ENCODE data around the gene DKC1. TPM values are rescaled to one million over a fixed set of nuclear protein-coding genes. Genes with fewer than 3 reads are reported as not detected.

Gene DKC1
- total and polyA plus RNA-seq, 2 experiments from 2014 or later = 27.8 to 38.9 TPM

GRCh38 chrX:154761977-154762536 is 607 bp upstream of the DKC1 start:
- Histone ChIP-seq H2AFZ (peak overlapping the region; percentile 22), H4K20me1 (ENCODE audit: insufficient read depth, poor library complexity, severe bottlenecking) (no peaks in the 10 kb centered on the region)
- WGBS (ENCODE audit: low lambda C conversion rate, missing lambda C conversion rate) = 65% methylated on average over 11 of the region's 11 CpGs

GRCh38 chrX:154774622-154775021 is 12.0 kb downstream of the DKC1 start:
- Histone ChIP-seq H3K4me2 (no peak overlapping the region), H3K9me3 (ENCODE audit: low read depth) (no peaks in the 10 kb centered on the region), H3K36me3 (replicated peaks; ENCODE audit: insufficient read depth, low read depth) (no peaks in the 10 kb centered on the region), H3K27me3 (no peaks in the 10 kb centered on the region), H3K4me1 (ENCODE audit: insufficient read depth) (no peaks in the 10 kb centered on the region), H2AFZ (no peak overlapping the region), H4K20me1 (ENCODE audit: insufficient read depth, poor library complexity, severe bottlenecking) (no peaks in the 10 kb centered on the region), H3K4me3 (no peak overlapping the region), H3K27ac (no peak overlapping the region), H3K9me2 (replicated peaks; ENCODE audit: insufficient read depth) (no peaks in the 10 kb centered on the region), H3K79me2 (no peaks in the 10 kb centered on the region)
- WGBS (ENCODE audit: low lambda C conversion rate, missing lambda C conversion rate) = 79% methylated on average over 5 of the region's 5 CpGs
- no peak for DNase-seq (ENCODE audit: low spot score)
- TF ChIP-seq CTCF (IDR thresholded peaks at IDR 0.05; ENCODE audit: poor library complexity) = no peak

More at GRCh38 chrX:154761977-154762536, 607 bp upstream of the DKC1 start:
- no peak for DNase-seq (ENCODE audit: low spot score)
- Histone ChIP-seq H3K27ac (peak overlapping the region; percentile 75), H3K4me2 (peak overlapping the region; percentile 66), H3K4me3 (peak overlapping the region; percentile 12), H3K79me2 (peaks cover 22% of the 10 kb centered on the region), H3K36me3 (replicated peaks; ENCODE audit: insufficient read depth, low read depth) (peaks cover under 1% of the 10 kb centered on the region), H3K4me1 (ENCODE audit: insufficient read depth) (no peaks in the 10 kb centered on the region), H3K9me2 (replicated peaks; ENCODE audit: insufficient read depth) (no peaks in the 10 kb centered on the region), H3K9me3 (ENCODE audit: low read depth) (no peaks in the 10 kb centered on the region), H3K27me3 (no peaks in the 10 kb centered on the region)
- TF ChIP-seq CTCF (IDR thresholded peaks at IDR 0.05; ENCODE audit: poor library complexity) (no peak), EZH2phosphoT487 (IDR thresholded peaks at IDR 0.05; ENCODE audit: low read depth, severe bottlenecking, unreplicated experiment) (no peak), EZH2 (IDR thresholded peaks at IDR 0.05; ENCODE audit: borderline replicate concordance) (no peak)

DNA sequence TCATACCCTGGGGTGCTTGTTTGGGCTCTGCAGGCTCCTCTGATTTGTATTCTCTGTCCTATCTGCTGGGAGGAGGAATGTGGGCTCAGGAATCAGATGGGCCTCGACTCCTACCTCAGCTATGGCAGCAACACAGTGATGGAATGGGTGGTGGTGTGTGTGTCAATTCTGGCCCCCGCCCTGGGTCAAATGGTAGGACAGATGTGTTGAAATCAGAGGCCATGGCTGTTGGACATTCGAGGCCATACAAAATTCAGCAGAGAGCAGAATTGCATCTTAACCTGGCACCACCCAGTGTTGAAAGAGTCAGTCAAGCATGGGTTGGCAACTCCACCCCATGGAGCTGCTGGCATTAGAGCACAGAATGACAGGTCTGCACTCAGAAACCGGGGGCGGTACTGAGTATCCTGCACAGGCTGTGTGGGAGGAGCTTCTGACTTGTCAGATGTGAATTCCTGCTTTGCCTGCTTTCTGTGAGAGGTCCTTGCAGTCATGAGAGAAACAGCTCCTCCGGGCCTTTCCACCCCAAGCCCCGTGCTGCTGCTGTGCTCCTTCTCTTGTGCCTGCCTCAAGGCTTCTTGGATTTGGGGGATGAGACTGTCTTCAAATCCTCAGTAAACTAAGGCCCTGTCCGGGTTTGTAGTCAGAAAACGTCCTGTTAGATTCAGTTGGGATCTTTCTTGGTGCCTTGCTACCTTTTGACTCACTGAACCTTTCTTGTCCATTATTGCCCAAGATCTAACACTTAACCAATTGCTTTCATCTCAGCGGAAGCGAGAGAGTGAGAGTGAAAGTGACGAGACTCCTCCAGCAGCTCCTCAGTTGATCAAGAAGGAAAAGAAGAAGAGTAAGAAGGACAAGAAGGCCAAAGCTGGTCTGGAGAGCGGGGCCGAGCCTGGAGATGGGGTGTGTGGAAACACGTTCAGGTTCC is 13.0 kb downstream of the DKC1 start:
- no peak for DNase-seq (ENCODE audit: low spot score)
- H3K9me2 ChIP-seq (replicated peaks; ENCODE audit: insufficient read depth) = no peaks in the 10 kb centered on the region
- no peak overlapping the region for H2AFZ ChIP-seq
- no peaks in the 10 kb centered on the region for H3K4me1 ChIP-seq (ENCODE audit: insufficient read depth)
- no peaks in the 10 kb centered on the region for H3K36me3 ChIP-seq (replicated peaks; ENCODE audit: insufficient read depth, low read depth)
- no peaks in the 10 kb centered on the region for H4K20me1 ChIP-seq (ENCODE audit: insufficient read depth, poor library complexity, severe bottlenecking)
- H3K4me2 ChIP-seq = no peak overlapping the region
- no peaks in the 10 kb centered on the region for H3K79me2 ChIP-seq
- WGBS (ENCODE audit: low lambda C conversion rate, missing lambda C conversion rate) = 73% methylated on average over 15 of the region's 15 CpGs
- H3K27ac ChIP-seq = no peak overlapping the region
- no peak overlapping the region for H3K4me3 ChIP-seq
- H3K27me3 ChIP-seq = no peaks in the 10 kb centered on the region
- TF ChIP-seq EZH2phosphoT487 (IDR thresholded peaks at IDR 0.05; ENCODE audit: low read depth, severe bottlenecking, unreplicated experiment) (no peak), CTCF (IDR thresholded peaks at IDR 0.05; ENCODE audit: poor library complexity) (no peak), EZH2 (IDR thresholded peaks at IDR 0.05; ENCODE audit: borderline replicate concordance) (no peak)
- no peaks in the 10 kb centered on the region for H3K9me3 ChIP-seq (ENCODE audit: low read depth)

All from hepatocyte (in vitro differentiated cells).